CD4-positive, alpha-beta T cell treated with Interferon gamma for 1 hour (primary cell): ENCODE data around the gene RABGAP1L.

ENCODE experiments used
- DNase-seq: peaks from one replicate; pipeline ENCODE4 v3.0.0-alpha.2; 2020

RABGAP1L gene

GRCh38 chr1:174954073-174954460, 794.7 kb downstream of the RABGAP1L start:
- no peak for DNase-seq

- DNase-seq, result no peak
These were observed 795.6 kb downstream of the RABGAP1L start for GRCh38 chr1:174954671-174955669.

- no peak for DNase-seq
These were observed 796.8 kb downstream of the RABGAP1L start for GRCh38 chr1:174956086-174956485.

GRCh38 chr1:174956976-174957375, 797.7 kb downstream of the RABGAP1L start:
- DNase-seq, result no peak

GRCh38 chr1:174957829-174958228, 798.5 kb downstream of the RABGAP1L start:
- DNase-seq, result no peak

GRCh38 chr1:174958396-174958795, 799.1 kb downstream of the RABGAP1L start:
- no peak for DNase-seq

GRCh38 chr1:174960362-174960761, 801.0 kb downstream of the RABGAP1L start:
- DNase-seq, result no peak

GRCh38 chr1:174963529-174964125, 804.3 kb downstream of the RABGAP1L start:
- no peak for DNase-seq

GRCh38 chr1:174964261-174964971, 805.1 kb downstream of the RABGAP1L start:
- DNase-seq, result peak; percentile 14

GRCh38 chr1:174964972-174965361, 805.6 kb downstream of the RABGAP1L start:
- peak; percentile 19 for DNase-seq

GRCh38 chr1:174965362-174966007, 806.2 kb downstream of the RABGAP1L start:
- DNase-seq, result peak; percentile 18

- no peak for DNase-seq
These were observed 806.8 kb downstream of the RABGAP1L start for GRCh38 chr1:174966008-174966572.

GRCh38 chr1:174967845-174968705, 808.8 kb downstream of the RABGAP1L start:
- no peak for DNase-seq

- DNase-seq, result peak; percentile 17
These were observed 809.5 kb downstream of the RABGAP1L start for GRCh38 chr1:174968750-174969244.

GRCh38 chr1:174969977-174970376, 810.7 kb downstream of the RABGAP1L start:
- no peak for DNase-seq

- DNase-seq, result no peak
These were observed 812.1 kb downstream of the RABGAP1L start for GRCh38 chr1:174971466-174971865.

GRCh38 chr1:174971902-174972301, 812.6 kb downstream of the RABGAP1L start:
- DNase-seq, result no peak

GRCh38 chr1:174974711-174975119, 815.4 kb downstream of the RABGAP1L start:
- DNase-seq, result no peak

- DNase-seq, result no peak
These were observed 816.4 kb downstream of the RABGAP1L start for GRCh38 chr1:174975764-174976163.

GRCh38 chr1:174976436-174977108, 817.3 kb downstream of the RABGAP1L start:
- no peak for DNase-seq
